HG03196 (cell line): ENCODE results near the gene NYAP1.
"Not testable (repeated sequence)": the region's sequence is repeated elsewhere in the genome, so short reads cannot be mapped to it uniquely, and the experiment has no call there.

Experiments
- ATAC-seq: cut with Tn5 transposase; IDR thresholded peaks from one replicate; pipeline ENCODE4 v1.9.1; 2021; ENCODE audit not compliant: unreplicated experiment

The NYAP1 gene

GRCh38 chr7:100481466-100481865 is 2.3 kb upstream of the NYAP1 start:
- ATAC-seq: no peak

DNA sequence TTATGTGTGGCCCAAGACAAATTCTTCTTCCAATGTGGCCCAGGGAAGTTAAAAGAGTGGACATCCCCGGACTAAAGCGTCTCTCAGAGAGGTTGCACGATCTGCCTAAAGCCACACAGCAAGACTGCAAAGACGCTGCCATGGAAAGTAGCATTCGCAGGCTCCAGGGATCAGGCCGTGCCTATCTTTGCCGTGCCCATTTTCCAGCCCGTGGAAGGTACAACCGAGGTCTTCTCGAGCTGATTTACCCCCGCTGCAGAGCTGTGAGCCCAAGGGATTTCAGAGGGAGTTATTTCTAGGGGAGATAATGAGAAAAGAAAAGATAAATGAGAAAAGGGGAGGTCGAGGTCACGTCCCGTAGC is 1.0 kb upstream of the NYAP1 start:
- ATAC-seq: no peak

GRCh38 chr7:100483090-100483721 is 521 bp upstream of the NYAP1 start:
- peak; percentile 44 for ATAC-seq

GRCh38 chr7:100484673-100485045 is 932 bp downstream of the NYAP1 start:
- no peak for ATAC-seq

DNA sequence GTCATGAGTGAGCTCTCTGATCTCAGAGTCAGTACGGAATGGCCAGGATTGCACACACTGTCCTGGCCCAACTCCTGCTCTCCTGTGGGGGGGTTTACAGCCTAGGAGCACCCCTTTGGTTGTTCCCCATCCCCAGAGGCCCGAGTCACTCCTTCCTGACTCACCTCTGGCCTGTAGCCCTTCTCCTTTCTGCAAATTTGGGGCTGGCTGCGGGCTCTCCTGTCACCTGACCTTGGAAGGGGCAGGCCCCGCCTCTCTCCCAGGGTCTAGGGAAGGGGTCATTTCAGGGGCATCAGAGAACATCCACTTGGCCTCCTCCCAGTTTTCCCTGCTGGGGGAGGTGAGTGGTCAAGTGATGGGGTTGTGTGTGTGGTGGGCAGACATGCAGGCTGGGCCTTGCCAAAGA is 1.7 kb downstream of the NYAP1 start:
- ATAC-seq: no peak

DNA sequence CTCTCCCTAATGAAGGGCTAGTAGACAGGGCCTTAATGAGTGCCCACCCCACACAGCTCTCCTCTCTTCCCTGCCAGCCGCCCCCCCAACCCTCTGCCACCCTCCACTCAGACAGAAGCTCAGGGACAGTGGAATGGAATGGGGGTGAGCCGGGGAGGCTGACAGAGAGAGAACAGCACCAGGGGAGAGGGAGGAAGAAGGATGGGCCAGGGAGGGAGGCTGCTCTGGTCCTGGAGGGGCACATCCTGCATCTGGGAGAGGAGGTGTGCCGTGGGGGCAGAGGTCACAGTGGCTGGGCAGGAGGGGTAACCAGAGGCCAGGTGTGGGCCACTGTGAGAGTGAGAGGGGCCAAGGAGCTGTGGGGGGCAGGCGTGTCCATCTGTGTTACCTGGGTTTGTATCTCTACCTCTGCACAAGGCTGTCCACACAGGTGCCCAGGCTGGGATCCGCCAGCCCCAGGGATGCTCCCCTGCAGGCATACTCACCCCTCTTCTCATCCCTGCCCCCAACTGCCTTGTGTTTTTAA is 2.4 kb downstream of the NYAP1 start:
- no peak for ATAC-seq

GRCh38 chr7:100486753-100487446 is 3.2 kb downstream of the NYAP1 start:
- no peak for ATAC-seq

DNA sequence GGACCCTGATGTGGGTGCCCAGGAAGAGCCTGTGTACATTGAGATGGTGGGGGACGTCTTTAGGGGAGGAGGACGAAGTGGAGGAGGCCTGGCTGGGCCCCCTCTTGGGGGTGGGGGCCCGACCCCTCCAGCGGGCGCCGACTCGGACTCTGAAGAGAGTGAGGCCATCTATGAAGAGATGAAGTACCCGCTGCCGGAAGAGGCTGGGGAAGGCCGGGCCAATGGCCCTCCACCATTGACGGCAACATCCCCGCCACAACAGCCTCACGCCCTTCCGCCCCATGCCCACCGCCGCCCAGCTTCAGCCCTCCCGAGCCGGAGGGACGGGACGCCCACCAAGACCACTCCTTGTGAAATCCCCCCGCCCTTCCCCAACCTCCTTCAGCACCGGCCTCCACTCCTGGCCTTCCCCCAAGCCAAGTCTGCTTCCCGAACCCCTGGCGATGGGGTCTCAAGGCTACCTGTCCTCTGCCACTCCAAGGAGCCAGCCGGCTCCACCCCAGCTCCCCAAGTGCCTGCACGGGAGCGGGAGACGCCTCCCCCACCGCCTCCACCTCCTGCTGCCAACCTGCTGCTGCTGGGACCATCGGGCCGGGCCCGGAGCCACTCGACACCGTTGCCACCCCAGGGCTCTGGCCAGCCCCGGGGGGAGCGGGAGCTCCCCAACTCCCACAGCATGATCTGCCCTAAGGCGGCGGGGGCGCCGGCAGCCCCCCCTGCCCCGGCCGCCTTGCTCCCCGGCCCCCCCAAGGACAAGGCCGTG is 4.8 kb downstream of the NYAP1 start:
- no peak for ATAC-seq

GRCh38 chr7:100489121-100489520 is 5.4 kb downstream of the NYAP1 start:
- ATAC-seq: no peak

GRCh38 chr7:100489824-100490223 is 6.1 kb downstream of the NYAP1 start:
- ATAC-seq: no peak

DNA sequence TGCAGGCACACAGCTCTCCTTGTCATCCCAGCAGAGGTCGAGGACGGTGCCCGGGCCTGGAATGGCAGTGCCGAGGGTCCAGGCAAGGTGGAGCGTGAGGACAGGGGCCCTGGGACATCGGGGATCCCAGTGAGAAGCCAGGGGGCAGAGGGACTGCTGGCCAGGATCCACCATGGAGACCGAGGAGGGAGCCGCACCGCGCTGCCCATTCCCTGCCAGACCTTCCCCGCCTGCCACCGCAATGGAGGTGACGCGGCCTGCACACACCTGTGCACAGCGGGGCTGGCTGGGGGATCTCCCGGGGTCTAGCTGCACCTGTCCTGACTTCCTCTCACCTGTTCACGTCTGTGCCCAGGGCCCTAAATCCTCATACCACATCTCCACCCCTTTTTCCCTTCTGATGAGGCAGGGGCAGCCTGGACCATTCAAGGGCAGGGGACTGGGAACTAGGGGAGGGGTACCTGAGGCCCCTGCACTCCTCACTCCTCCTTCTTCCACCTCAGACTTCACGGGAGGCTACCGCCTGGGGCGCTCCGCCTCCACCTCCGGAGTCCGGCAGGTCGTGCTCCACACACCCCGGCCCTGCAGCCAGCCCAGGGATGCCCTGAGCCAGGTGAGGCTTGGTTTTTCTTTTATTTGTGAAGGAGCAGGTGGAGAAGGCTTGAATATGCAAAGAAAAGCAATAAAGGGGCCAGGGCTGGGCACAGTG is 6.9 kb downstream of the NYAP1 start:
- ATAC-seq: no peak

- no peak for ATAC-seq
These were observed 7.5 kb downstream of the NYAP1 start for GRCh38 chr7:100491192-100491578.

GRCh38 chr7:100492738-100493475 is 9.2 kb downstream of the NYAP1 start:
- no peak for ATAC-seq

- no peak for ATAC-seq
These were observed 9.9 kb downstream of the NYAP1 start for GRCh38 chr7:100493476-100494264.

DNA sequence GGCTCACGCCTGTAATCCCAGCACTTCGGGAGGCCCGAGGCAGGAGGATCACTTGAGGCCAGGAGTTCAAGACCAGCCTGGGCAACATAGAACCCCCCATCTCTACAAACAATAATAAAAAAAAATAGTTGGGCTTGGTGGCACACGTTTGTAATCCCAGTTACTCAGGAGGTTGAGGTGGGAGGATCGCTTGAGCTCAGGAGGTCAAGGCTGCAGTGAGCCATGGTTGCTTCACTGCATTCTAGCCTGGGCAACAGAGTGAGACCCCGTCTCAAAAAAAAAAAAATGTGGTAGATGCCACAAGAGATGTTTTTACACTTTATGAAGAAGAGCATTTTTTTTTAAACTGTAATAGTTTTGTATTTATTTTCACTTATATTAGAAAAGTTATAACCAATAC is 12.8 kb downstream of the NYAP1 start:
- no peak for ATAC-seq

DNA sequence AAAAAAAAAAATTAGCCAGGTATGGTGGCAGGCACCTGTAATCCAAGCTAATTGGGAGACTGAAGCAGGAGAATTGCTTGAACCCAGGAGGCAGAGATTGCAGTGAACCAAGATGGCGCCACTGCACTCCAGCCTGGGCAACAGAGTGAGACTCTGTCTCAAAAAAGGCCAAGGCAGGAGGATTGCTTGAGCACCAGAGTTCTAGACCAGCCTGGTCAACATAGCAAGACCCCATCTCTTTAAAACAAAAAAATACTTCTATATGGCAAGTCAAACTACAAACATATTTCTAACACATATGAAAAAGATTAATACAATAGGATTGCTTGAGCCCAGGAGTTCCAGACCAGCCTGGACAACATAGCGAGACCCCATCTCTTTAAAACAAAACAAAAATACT is 17.0 kb downstream of the NYAP1 start:
- not testable (repeated sequence) for ATAC-seq

DNA sequence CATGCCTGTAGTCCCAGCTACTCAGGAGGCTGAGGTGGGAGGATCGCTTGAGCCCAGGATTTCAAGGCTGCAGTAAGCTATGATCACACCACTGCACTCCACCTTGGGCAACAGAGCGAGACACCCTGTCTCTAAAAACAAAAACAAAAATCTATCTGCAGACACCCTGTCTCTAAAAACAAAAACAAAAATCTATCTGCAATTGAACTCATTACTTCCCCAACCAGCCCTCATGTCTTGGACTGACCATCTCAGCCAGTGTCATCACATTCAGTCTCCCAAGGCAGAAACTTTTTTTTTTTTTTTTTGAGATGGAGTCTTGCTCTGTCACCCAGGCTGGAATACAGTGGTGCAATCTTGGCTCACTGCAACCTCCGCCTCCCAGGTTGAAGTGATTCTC is 20.3 kb downstream of the NYAP1 start:
- ATAC-seq: not testable (repeated sequence)

- ATAC-seq: no peak
These were observed 21.3 kb downstream of the NYAP1 start for GRCh38 chr7:100504887-100505611.

DNA sequence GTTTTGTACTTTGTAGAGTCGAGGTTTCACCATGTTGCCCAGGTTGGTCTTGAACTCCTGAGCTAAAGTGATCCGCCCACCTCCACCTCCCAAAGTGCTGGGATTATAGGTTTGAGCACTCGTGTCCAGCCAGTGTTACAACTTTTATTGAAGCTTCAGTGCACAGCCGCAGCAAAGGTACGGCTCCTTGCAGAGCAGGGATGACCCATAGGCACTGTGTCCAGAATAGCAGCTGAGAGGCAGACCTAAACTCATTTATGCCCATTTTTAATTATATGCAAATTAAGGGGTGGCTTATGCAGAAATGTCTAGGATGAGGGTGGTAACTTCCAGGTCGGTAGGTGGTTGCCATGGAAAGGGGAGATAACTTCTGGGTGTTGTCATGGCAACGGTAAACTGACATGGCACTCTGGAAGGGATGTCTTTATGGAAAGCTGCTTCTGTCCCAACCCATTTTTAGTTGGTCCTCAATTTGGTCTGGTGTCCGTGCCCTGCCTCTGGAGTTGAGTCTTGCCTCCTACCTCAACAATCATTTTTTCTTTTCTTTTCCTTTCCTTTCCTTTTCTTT is 22.7 kb downstream of the NYAP1 start:
- no peak for ATAC-seq
